Spleen (tissue), 11 donors: ENCODE results near the gene FBXO39. TPM values are rescaled to one million over a fixed set of nuclear protein-coding genes. Genes with fewer than 3 reads are reported as not detected.

Source experiments
- DNase-seq: peaks from one replicate; pipeline ENCODE4 v3.0.0-alpha.2; 2020
- H3K27ac ChIP-seq, 8 donors: fragments of 200-600 bp; sonication (generic) in 7 of 8; 1 replicate in 4 of 8; 2 replicates in 4 of 8; pipeline versions ENCODE4 v1.5.0 to v1.8.0; 2016 to 2021; ENCODE audit warnings: inconsistent platforms in 4 of 8, mild to moderate bottlenecking in 4 of 8, moderate library complexity in 1 of 8
- H3K27me3 ChIP-seq, 7 donors: fragments of 200-600 bp; sonication (generic) in 6 of 7; replicated peaks in 1 of 7; 1 replicate in 4 of 7; 2 replicates in 3 of 7; pipeline versions ENCODE4 v1.5.0 to v1.8.0; 2016 to 2021; ENCODE audit warnings: inconsistent platforms in 3 of 7, mild to moderate bottlenecking in 1 of 7
- H3K36me3 ChIP-seq, 6 donors: fragments of 200-600 bp; sonication (generic) in 5 of 6; 1 replicate in 4 of 6; 2 replicates in 2 of 6; pipeline versions ENCODE4 v1.5.0 to v1.8.0; 2016 to 2021; ENCODE audit warnings: inconsistent platforms in 2 of 6
- H3K4me1 ChIP-seq, 6 donors: fragments of 200-600 bp; sonication (generic) in 5 of 6; 1 replicate in 3 of 6; 2 replicates in 3 of 6; pipeline versions ENCODE4 v1.5.0 to v1.8.0; 2016 to 2021; ENCODE audit warnings: inconsistent platforms in 3 of 6
- H3K4me3 ChIP-seq, 8 donors: fragments of 200-600 bp; sonication (generic) in 7 of 8; 1 replicate in 4 of 8; 2 replicates in 4 of 8; pipeline versions ENCODE4 v1.5.0 to v1.8.0; 2016 to 2021; ENCODE audit warnings: inconsistent platforms in 4 of 8, mild to moderate bottlenecking in 4 of 8, moderate library complexity in 2 of 8
- H3K9me3 ChIP-seq, 8 donors: fragments of 200-600 bp; sonication (generic) in 7 of 8; 1 replicate in 4 of 8; 2 replicates in 4 of 8; pipeline versions ENCODE4 v1.5.0 to v1.8.0; 2016 to 2021; ENCODE audit warnings: inconsistent platforms in 4 of 8
- CTCF ChIP-seq, 11 experiments: fragments of 200-600 bp in 7 of 11; fragments of 450-650 bp in 4 of 11; sonication (generic) in 4 of 11; IDR thresholded peaks in 8 of 11; conservative IDR thresholded peaks in 3 of 11; 1 replicate in 7 of 11; 2 replicates in 4 of 11; pipeline versions ENCODE4 v1.4.0 to v1.8.0; 2016 to 2021; ENCODE audit warnings: antibody characterized with exemption in 11 of 11, inconsistent platforms in 4 of 11, mild to moderate bottlenecking in 1 of 11
- POLR2A ChIP-seq, 3 donors: fragments of 450-650 bp; IDR thresholded peaks; one replicate each; pipeline ENCODE4 v1.5.1; 2017; ENCODE audit warnings: antibody characterized with exemption in 3 of 3, mild to moderate bottlenecking in 1 of 3
- POLR2AphosphoS5 ChIP-seq, 3 donors: sonication (generic); formaldehyde crosslinking; IDR thresholded peaks; one replicate each; pipeline ENCODE4 v1.5.1; 2017; ENCODE audit warnings: antibody characterized with exemption in 3 of 3
- WGBS, 5 donors: extraction: QIAGEN DNeasy Blood & Tissue Kit in 3 of 5; methylation state at CpG; one replicate each; pipeline versions ENCODE4 v1.1.5 to v1.1.7; 2013 to 2018; 5-methylcytosine and 5-hydroxymethylcytosine counted together
- intact Hi-C: fragments of 100-400 bp; cut with DNase I; formaldehyde crosslinking; loops from one replicate; pipeline ENCODE4 v1.15.0; 2023; ENCODE audit warnings: low total_unique reads
- polyA plus RNA-seq, 3 donors: library from polyadenylated mRNA; stranded (reverse); fragments of 200-250 nt; gene quantifications; one replicate each; pipeline ENCODE4 v1.2.1, GENCODE V29; 2013
- total RNA-seq, 7 donors: library from RNA; depleted of rRNA in 3 of 7; stranded (reverse); fragments of >200 nt in 3 of 7; fragmentation: NEBNext Ultra II Directional in 4 of 7; extraction: Animal tissue kit (Norgen Biotek cat#: 25700) in 4 of 7; gene quantifications; one replicate each; pipeline versions ENCODE4 v1.1.0 to v1.2.1, GENCODE V29; 2016 to 2021
- donor health status: healthy with polysubstance abuse.
- donor health status: DM: no; HTN: no; CAD: no; lungs with moderate emphysema.
- donor health status: DM: no; HTN: no; CAD: no.
- donor health status: Bipolar disorder and iron deficiency.
- donor health status: healthy.
- donor health status: DM: no; HTN: no; CAD: no.
- donor health status: DM: yes; HTN: yes; CAD: no.

Gene FBXO39
- total and polyA plus RNA-seq, 10 donors, result 0.26 to 0.75 (median 0.48) TPM; not detected in 6

- DNase-seq, result no peak
- Histone ChIP-seq H3K9me3 (peaks cover 0 to 35% (median 15%) of the 10 kb centered on the region in 8 donors), H3K36me3 (no peaks in the 10 kb centered on the region), H3K4me3 (no peak overlapping the region), H3K27me3 (peaks cover 0 to 48% (median 0%) of the 10 kb centered on the region in 7 donors), H3K4me1 (peaks cover 0 to 10% (median 3%) of the 10 kb centered on the region in 6 donors), H3K27ac (no peak overlapping the region)
- TF ChIP-seq POLR2A (IDR thresholded peaks at IDR 0.05) (no peak), POLR2AphosphoS5 (IDR thresholded peaks at IDR 0.05) (no peak), CTCF (IDR thresholded peaks at IDR 0.05 in 8 of 11, conservative IDR thresholded peaks at IDR 0.05 in 3 of 11) (no peak)
- intact Hi-C loops, result no loop called here
- 79 to 88% (median 83%) methylated on average over 8 of the region's 8 CpGs for WGBS, 5 donors
Observed at GRCh38 chr17:6780001-6780400, 4.0 kb downstream of the FBXO39 start.

GRCh38 chr17:6780886-6781285 is 4.9 kb downstream of the FBXO39 start:
- 17 to 54% (median 23%) methylated on average over 3 of the region's 3 CpGs for WGBS, 5 donors
- H3K27me3 ChIP-seq, result peaks cover 0 to 40% (median 0%) of the 10 kb centered on the region in 7 donors
- H3K36me3 ChIP-seq, result no peaks in the 10 kb centered on the region
- no peak for TF ChIP-seq POLR2A (IDR thresholded peaks at IDR 0.05)
- no peak for TF ChIP-seq POLR2AphosphoS5 (IDR thresholded peaks at IDR 0.05)
- no peak for TF ChIP-seq CTCF (IDR thresholded peaks at IDR 0.05 in 8 of 11, conservative IDR thresholded peaks at IDR 0.05 in 3 of 11)
- H3K9me3 ChIP-seq, result peaks cover 0 to 34% (median 6%) of the 10 kb centered on the region in 8 donors
- H3K4me3 ChIP-seq, result no peak overlapping the region
- no peak for DNase-seq
- intact Hi-C loops, result no loop called here
- no peak overlapping the region for H3K27ac ChIP-seq
- peaks cover 0 to 4% (median 2%) of the 10 kb centered on the region in 6 donors for H3K4me1 ChIP-seq

GRCh38 chr17:6782244-6782643 is 6.2 kb downstream of the FBXO39 start:
- 71 to 89% (median 73%) methylated on average over 4 of the region's 4 CpGs for WGBS, 5 donors
- Histone ChIP-seq H3K36me3 (no peaks in the 10 kb centered on the region), H3K27ac (no peak overlapping the region), H3K4me1 (no peaks in the 10 kb centered on the region), H3K4me3 (no peak overlapping the region), H3K27me3 (peaks cover 0 to 33% (median 0%) of the 10 kb centered on the region in 7 donors), H3K9me3 (peaks cover 0 to 31% (median 4%) of the 10 kb centered on the region in 8 donors)
- no peak for DNase-seq
- intact Hi-C loops, result no loop called here
- TF ChIP-seq POLR2AphosphoS5 (IDR thresholded peaks at IDR 0.05) (no peak), CTCF (IDR thresholded peaks at IDR 0.05 in 8 of 11, conservative IDR thresholded peaks at IDR 0.05 in 3 of 11) (no peak), POLR2A (IDR thresholded peaks at IDR 0.05) (no peak)

- H3K4me1 ChIP-seq, result no peaks in the 10 kb centered on the region
- peaks cover 0 to 28% (median 4%) of the 10 kb centered on the region in 8 donors for H3K9me3 ChIP-seq
- intact Hi-C loops, result no loop called here
- H3K27ac ChIP-seq, result no peak overlapping the region
- H3K27me3 ChIP-seq, result peaks cover 0 to 48% (median 9%) of the 10 kb centered on the region in 7 donors
- H3K36me3 ChIP-seq, result no peaks in the 10 kb centered on the region
- H3K4me3 ChIP-seq, result no peak overlapping the region
- whole genome bisulfite sequencing, 5 donors, result 55 to 68% (median 62%) methylated on average over 8 of the region's 8 CpGs
- TF ChIP-seq CTCF (IDR thresholded peaks at IDR 0.05 in 8 of 11, conservative IDR thresholded peaks at IDR 0.05 in 3 of 11), result no peak
- TF ChIP-seq POLR2AphosphoS5 (IDR thresholded peaks at IDR 0.05), result no peak
- TF ChIP-seq POLR2A (IDR thresholded peaks at IDR 0.05), result no peak
- DNase-seq, result no peak
Observed at GRCh38 chr17:6786618-6787017, 10.6 kb downstream of the FBXO39 start.
